SKM-1 (cell line): ENCODE results near the gene FBXO42.

Source experiments
- DNase-seq: peaks from one replicate; lab custom pipeline; 2025; ENCODE audit not compliant: unreplicated experiment; lab: John Stamatoyannopoulos, UW

Gene FBXO42

GRCh38 chr1:16326833-16327404 is 25.4 kb downstream of the FBXO42 start:
- DNase-seq, result no peak

DNA sequence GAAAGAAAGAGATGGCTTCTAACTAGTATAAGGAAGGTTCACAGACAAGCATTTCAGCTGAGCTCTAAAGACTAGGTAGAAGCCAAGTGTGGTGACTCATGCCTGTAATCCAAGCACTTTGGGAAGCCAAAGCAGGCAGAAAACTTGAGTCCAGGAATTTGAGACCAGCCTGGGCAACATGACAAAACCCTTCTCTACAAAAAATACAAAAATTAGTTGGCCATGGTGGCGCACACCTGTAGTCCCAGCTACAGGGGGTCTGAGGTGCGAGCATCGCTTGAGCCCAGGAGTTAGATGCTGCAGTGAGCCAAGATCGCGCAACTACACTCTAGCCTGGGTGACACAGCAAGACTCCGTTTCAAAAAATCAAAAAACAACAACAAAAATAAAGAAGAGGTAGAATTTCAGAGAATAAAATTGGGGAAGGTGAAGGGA is 27.8 kb downstream of the FBXO42 start:
- no peak for DNase-seq

DNA sequence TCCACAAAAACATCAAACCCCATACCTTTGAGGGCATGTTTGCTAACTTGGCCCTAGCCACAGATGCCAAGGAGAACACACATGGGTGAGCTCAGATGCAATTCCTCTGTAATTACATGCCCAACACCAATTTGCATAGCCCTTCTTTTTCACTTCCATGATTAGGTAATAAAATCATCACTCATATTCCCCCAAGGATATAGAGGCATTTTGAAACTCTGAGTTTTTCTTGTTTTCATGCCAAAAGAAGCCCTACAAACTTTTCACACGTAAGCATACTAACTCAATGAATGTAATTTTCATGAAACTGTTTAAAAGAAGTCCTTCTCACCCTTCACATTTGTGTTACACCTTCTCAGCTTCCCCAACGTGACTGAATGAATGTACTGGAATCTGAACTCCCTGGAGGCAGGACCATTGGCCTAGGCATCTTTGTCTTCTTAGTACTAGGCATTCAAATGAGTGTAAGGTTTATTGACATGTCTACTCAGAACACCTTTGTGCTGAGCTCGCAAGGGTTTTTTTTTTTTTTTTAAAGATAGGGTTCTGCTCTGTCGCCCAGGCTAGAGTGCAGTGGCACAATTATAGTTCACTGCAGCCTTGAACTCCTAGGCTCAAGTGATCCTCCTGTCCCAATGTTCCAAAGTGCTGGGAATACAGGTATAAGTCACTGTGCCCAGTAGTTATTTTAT is 31.0 kb downstream of the FBXO42 start:
- no peak for DNase-seq

GRCh38 chr1:16318555-16318954 is 33.7 kb downstream of the FBXO42 start:
- no peak for DNase-seq

GRCh38 chr1:16315437-16315836 is 36.8 kb downstream of the FBXO42 start:
- DNase-seq, result no peak

- no peak for DNase-seq
Measured at GRCh38 chr1:16307222-16307621, 45.1 kb downstream of the FBXO42 start.

DNA sequence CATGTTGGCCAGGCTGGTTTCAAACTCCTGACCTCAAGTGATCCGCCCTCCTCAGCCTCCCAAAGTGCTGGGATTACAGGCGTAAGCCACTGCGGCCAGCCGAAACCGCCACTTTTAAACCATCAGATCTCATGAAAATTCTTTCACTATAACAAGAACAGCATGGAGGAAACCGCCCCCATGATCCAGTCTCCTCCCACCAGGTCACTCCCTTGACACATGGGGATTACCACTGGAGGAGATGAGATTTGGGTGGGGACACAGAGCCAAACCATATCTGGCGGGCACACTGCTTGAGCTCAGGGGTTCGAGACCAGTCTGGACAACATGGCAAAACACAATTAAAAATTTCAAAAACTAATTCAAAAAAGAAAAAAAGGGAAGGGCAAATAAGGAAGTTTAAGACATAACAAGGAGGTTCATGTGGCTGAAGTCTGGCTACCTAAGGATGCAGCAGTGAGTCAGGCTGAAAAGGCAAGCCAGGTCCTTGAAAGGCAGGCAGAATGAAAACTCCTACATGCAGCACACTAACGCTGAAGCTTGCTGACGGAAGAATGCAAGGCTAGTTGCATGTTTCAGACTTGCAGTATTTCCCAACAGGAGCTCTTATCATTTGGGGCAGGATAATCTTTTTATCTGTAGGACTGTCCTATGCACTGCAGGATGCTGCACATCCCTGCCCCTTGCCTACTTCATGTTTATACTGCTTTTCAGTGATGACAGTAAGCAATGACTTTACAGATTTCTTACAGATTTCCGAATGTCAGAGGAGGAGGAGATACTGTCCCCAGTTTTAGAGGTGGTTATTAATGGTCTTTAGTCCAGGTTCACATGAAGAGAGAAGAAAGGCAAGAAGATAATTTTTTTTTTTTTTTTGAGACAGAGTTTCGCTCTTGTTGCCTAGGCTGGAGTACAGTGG is 49.3 kb downstream of the FBXO42 start:
- DNase-seq, result no peak

DNA sequence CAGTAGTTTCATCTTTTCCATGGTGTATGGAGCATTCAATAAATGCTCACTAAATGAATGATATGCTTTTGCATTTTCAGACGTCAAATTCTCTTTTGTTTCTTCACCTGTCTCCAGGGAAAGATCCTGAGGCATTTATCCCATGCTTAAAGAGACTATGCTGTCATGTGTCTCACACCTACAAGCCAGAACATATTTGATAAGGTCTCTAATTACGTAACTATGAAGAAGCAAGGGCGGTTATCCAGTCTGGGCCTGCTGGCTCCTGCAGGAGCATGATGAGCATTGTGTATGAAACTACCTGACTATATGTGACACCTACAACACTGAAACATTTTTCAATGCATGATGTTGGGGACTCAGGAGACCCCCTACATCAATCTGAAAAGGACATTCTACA is 51.8 kb downstream of the FBXO42 start:
- DNase-seq, result no peak

DNA sequence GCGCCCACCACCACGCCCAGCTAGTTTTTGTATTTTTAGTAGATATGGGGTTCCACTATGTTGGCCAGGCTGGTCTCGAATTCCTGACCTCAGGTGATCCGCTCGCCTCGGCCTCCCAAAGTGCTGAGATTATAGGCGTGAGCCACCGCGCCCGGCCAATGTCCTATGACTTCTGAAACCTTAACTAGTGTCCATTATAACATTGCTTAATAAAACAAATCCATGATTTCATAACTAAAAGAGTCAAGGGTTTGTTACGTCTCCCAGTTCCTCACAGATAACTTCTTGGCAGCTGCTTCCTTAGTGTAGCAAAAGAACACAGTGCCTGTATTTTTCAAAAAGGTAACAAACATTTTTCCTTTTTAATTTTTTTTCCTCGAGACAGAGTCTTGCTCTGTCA is 53.6 kb downstream of the FBXO42 start:
- DNase-seq, result no peak

DNA sequence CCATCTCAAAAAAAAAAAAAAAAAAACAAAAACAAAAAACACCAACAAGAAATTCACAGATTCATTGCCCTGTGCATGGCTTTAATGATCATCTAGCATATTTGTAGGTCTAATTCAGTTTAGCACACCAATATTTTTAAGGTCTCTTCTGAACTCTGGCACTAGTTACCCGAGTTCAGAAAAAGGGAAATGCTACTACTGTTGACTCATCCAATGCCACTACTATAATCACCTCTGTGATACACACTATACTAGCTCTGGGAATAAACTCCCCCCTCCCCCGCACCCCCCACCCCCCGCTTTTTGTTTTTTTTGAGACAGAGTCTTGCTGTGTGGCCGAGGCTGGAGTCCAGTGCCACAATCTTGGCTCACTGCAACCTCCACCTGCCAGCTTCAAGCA is 55.6 kb downstream of the FBXO42 start:
- no peak for DNase-seq

DNA sequence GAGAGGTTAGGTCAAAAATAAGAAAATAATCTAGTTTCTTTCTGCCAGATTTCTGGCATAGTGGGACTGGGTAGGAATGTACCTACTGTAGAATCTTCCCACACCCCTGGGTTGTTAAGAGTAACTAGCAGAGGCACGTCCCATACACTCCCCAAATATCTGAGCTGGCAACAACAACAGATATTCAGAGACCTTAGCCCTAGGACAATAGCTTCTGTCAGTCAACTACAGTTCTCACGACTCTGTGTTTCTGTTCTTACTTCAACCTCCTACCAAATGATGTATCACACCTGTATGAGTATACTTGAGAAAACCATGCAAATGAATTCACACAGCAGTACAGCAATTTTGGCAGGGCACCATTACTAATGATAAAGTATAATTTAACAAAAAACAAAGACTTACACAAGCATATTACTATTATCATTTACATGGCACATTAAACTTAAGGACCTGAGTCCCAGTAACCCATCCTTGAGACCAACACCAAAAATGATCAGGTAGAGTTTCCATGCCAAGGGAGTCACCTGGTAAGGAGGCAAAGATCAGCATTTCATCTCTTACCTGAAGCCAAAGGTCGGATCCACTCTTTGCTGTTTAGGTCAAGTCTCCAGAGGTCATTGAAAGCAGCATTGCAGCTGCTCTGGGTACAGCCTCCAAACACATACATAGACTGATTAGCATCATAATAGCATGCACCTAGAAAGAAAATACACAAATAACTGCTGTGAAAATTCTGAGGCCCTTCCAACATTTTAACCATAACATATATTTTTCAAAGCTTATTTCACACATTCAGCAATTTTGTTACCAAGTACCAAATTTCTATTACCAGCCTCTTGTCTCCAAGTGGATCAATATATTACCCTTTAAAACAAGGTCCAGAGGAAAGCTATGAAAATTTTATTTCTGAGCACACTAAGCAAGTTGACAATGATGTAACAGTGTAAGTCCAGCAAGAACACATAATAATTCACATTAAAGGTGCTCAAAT is 57.8 kb downstream of the FBXO42 start:
- no peak for DNase-seq

GRCh38 chr1:16293538-16293937 is 58.7 kb downstream of the FBXO42 start:
- no peak for DNase-seq

- DNase-seq, result no peak
Measured at GRCh38 chr1:16292739-16293138, 59.5 kb downstream of the FBXO42 start.

GRCh38 chr1:16289959-16290358 is 62.3 kb downstream of the FBXO42 start:
- no peak for DNase-seq

DNA sequence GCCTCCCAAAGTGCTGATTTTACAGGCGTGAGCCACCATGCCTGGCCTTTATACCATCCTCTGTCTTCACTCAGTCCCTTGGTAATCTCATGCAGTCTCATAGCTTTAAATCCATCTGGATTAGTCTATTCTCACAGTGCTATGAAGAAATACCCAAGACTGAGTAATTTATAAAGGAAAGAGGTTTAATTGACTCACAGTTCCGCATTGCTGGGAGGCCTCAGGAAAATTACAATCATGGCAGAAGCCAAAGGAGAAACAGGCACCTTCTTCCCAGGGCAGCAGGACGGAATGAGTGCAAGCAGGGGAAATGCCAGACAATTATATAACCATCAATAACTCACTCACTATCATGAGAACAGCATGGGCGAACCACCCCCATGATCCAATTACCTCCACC is 66.2 kb downstream of the FBXO42 start:
- DNase-seq, result no peak

- no peak for DNase-seq
Measured at GRCh38 chr1:16281765-16282164, 70.5 kb downstream of the FBXO42 start.

DNA sequence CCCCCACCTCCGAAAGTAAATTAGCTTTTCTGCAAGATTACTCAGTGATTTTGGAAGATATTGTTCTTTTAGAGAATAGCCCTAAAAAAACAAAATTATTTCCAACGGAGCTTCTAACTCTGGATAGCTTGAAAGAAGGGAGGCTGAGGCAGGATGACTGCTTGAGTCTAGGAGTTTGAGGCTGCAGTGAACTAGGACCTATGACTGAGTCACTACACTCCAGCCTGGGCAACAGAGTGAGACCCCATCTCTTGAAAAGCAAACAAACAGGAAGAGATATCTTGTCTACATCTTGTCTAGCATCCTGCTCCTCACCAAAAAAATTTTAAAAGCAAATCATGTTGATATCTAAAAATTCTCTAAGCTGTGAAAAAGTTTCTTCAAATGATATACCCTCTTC is 73.1 kb downstream of the FBXO42 start:
- no peak for DNase-seq

DNA sequence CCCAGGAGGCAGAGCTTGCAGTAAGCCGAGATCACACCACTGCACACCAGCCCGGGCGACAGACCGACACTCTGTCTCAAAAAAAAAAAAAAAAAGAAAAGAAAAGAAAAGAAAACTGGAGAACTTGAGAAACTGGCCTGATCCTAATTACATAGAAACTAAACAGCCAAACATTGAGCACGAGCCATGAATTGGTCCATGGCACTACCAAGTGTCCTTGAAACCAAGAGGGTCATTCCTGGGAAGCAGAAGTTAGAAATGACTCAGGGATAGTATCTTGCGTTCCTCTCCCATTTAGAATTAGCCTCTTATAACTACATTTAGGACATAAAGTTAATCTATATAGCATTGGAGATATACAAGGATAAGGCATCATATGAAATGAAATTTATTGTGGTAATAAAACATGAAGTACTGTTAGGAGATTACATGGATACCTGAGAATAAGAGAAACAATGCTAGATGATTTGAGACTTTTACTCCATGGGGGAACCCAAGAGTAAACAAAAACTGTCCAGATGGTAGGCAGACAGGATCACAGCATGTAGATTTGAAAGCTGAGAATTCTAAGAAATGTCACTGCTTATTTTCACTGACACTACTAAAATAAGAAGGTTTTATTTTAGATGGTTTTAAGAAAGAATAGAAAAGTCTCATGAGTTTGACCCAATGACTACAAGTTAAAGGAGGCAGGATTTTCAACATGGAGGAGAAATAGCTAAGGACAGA is 75.8 kb downstream of the FBXO42 start:
- DNase-seq, result no peak

- DNase-seq, result no peak
Measured at GRCh38 chr1:16275591-16275990, 76.7 kb downstream of the FBXO42 start.

DNA sequence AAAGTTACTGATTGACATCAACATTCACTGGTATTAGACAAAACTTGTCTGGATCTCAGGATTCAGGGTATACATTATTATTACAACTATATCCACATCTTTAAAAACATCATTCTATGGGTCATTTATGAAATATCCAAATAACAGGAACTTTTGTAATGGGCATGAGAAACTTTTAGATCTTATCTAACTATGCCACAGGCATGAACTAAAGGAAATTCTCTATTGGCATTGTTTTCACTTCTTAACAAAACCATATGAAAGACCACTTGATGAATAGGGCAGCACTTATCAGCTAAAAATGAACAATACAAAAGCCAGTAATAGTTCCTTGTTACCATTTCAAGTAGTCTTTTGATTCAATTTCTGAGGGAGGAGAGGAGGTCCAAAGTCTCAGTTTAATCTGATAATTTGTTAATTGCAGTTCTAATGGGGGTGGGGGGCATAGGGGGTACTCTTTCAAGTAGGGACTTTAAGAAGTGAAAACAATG is 84.5 kb downstream of the FBXO42 start:
- no peak for DNase-seq
